Measurements from ENCODE around the gene PPP1R26.
"Not testable (repeated sequence)": the region's sequence is repeated elsewhere in the genome, so short reads cannot be mapped to it uniquely, and the experiment has no call there.

DNA sequence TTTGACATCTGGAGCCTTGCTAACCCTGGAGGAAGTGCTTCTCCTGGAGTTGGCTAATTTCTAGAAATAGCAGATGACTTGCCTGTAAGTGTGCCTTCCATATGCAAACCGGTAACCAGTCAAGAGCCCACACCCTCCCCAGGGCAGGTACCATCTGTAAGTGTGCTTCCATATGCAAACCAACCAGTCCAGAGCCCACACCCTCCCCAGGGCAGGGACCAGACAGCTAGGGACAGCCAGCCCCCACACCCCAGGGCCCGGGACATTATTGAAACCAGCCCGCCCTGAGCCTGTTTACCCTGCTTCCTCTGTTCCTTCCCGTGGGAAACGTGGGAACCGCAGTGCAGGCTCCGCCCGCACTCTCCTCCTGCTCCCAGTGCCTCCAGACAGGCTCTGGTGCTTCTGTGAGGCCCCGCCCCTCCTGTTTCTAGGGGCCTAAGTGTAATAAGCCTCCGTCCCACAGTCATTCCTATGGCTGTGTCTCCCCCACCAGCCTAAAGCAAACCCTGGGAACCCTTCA is 54.7 kb downstream of the PPP1R26 start:
- TF ChIP-seq, protein P1, sequence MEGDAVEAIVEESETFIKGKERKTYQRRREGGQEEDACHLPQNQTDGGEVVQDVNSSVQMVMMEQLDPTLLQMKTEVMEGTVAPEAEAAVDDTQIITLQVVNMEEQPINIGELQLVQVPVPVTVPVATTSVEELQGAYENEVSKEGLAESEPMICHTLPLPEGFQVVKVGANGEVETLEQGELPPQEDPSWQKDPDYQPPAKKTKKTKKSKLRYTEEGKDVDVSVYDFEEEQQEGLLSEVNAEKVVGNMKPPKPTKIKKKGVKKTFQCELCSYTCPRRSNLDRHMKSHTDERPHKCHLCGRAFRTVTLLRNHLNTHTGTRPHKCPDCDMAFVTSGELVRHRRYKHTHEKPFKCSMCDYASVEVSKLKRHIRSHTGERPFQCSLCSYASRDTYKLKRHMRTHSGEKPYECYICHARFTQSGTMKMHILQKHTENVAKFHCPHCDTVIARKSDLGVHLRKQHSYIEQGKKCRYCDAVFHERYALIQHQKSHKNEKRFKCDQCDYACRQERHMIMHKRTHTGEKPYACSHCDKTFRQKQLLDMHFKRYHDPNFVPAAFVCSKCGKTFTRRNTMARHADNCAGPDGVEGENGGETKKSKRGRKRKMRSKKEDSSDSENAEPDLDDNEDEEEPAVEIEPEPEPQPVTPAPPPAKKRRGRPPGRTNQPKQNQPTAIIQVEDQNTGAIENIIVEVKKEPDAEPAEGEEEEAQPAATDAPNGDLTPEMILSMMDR (IDR thresholded peaks at IDR 0.05), result not testable (repeated sequence)
- TF ChIP-seq POLR2A, EP300 (IDR thresholded peaks at IDR 0.05): not testable (repeated sequence)
